Stomach (tissue), 4 donors: ENCODE measurements around the gene GAR1.

Experiments
- POLR2A ChIP-seq, 4 donors: fragments of 450-650 bp; IDR thresholded peaks; one replicate each; pipeline ENCODE4 v1.6.1; 2016; ENCODE audit warnings: antibody characterized with exemption in 4 of 4, control low read depth in 2 of 4, mild to moderate bottlenecking in 1 of 4, moderate library complexity in 1 of 4
- TF ChIP-seq, protein P1 (sequence below), 7 experiments: fragments of 450-650 bp in 4 of 7; fragments of 200-600 bp in 3 of 7; sonication (generic) in 3 of 7; IDR thresholded peaks; one replicate each; pipeline ENCODE4 v1.5.1; 2016 to 2019; ENCODE audit warnings: antibody characterized with exemption in 7 of 7, control low read depth in 2 of 7, mild to moderate bottlenecking in 1 of 7

DNA sequence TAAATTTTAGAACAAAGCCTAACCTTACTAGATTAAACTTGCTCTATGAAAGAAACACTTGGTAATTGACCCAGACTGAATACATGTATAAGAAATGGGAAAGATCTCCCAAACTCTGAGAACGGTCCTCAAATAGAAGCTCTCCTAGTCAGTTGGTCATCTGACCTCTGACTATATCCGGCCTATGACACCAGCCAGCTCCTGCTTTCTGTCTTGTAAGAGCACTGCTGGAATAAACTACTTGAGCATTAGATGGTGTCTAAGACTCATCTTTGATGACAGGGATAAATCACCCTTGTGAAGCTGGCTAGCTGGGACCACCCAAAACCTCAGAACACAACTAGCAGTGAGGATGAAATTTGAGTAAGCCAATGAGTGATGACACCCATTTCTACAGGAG is 56.5 kb downstream of the GAR1 start:
- TF ChIP-seq, protein P1, sequence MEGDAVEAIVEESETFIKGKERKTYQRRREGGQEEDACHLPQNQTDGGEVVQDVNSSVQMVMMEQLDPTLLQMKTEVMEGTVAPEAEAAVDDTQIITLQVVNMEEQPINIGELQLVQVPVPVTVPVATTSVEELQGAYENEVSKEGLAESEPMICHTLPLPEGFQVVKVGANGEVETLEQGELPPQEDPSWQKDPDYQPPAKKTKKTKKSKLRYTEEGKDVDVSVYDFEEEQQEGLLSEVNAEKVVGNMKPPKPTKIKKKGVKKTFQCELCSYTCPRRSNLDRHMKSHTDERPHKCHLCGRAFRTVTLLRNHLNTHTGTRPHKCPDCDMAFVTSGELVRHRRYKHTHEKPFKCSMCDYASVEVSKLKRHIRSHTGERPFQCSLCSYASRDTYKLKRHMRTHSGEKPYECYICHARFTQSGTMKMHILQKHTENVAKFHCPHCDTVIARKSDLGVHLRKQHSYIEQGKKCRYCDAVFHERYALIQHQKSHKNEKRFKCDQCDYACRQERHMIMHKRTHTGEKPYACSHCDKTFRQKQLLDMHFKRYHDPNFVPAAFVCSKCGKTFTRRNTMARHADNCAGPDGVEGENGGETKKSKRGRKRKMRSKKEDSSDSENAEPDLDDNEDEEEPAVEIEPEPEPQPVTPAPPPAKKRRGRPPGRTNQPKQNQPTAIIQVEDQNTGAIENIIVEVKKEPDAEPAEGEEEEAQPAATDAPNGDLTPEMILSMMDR (IDR thresholded peaks at IDR 0.05), result no peak
- TF ChIP-seq POLR2A (IDR thresholded peaks at IDR 0.05), result no peak
